Endothelial cell of umbilical vein (primary cell): ENCODE measurements around the gene DAB1.

Experiments used
- EZH2 ChIP-seq: IDR thresholded peaks from 2 replicates; pipeline ENCODE4 v1.6.1; 2012; ENCODE audit warnings: borderline replicate concordance, low read depth, mild to moderate bottlenecking, moderate library complexity, low read length, inconsistent platforms; ENCODE audit not compliant: severe bottlenecking
- FOS ChIP-seq: IDR thresholded peaks from 2 replicates; pipeline ENCODE4 v1.6.1; 2011; ENCODE audit warnings: mild to moderate bottlenecking, low read length, moderate library complexity, borderline replicate concordance; ENCODE audit not compliant: insufficient read depth
- JUN ChIP-seq: IDR thresholded peaks from 2 replicates; pipeline ENCODE4 v1.6.1; 2011; ENCODE audit warnings: borderline replicate concordance, low read depth; ENCODE audit not compliant: insufficient read length, insufficient read depth
- MYC ChIP-seq: IDR thresholded peaks from one replicate; pipeline ENCODE4 v1.6.1; 2011; ENCODE audit warnings: mild to moderate bottlenecking, low read depth, low read length
- POLR2A ChIP-seq: IDR thresholded peaks from 2 replicates; pipeline ENCODE4 v1.6.1; 2012; ENCODE audit warnings: low read depth, mild to moderate bottlenecking, control low read depth, low read length
- POLR2AphosphoS5 ChIP-seq: IDR thresholded peaks from 2 replicates; pipeline ENCODE4 v1.6.1; 2012; ENCODE audit warnings: low read depth, mild to moderate bottlenecking, control low read depth, low read length, moderate library complexity; ENCODE audit not compliant: insufficient read depth
- TF ChIP-seq, protein P1 (sequence below), 2 donors: IDR thresholded peaks; 1 replicate in 1 of 2; 2 replicates in 1 of 2; pipeline ENCODE4 v1.5.1; 2011; ENCODE audit warnings: low read length in 2 of 2, mild to moderate bottlenecking in 2 of 2, moderate library complexity in 2 of 2, control low read depth in 1 of 2, inconsistent platforms in 1 of 2, low read depth in 1 of 2; ENCODE audit not compliant: insufficient read depth in 1 of 2; ENCODE audit errors: extremely low read depth in 1 of 2
- TF ChIP-seq, protein P2 (sequence below): IDR thresholded peaks from 2 replicates; pipeline ENCODE4 v1.6.1; 2011; ENCODE audit not compliant: insufficient read depth, insufficient read length

DNA sequence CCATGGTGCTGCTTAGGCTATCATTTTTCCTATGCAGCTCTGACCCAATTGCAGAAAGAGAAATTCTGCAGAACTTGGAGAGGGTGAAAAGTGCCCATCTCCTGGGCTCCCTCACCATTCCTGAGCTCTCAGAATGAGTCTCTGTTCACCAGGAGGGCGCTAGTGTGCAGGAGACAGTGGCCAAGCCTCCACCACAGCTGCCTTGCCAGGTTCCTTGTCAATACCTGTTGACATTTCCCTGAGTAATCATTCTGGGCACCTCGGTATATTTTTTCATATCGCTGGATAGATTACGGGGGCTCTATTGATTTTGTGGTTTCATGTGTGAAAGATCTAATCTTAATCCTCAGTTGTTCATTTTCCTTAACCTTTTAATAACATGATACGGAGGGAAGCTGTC, 445.0 kb downstream of the DAB1 start:
- no peak for TF ChIP-seq POLR2A
- TF ChIP-seq JUN, result no peak
- no peak for TF ChIP-seq EZH2
- TF ChIP-seq, protein P1, sequence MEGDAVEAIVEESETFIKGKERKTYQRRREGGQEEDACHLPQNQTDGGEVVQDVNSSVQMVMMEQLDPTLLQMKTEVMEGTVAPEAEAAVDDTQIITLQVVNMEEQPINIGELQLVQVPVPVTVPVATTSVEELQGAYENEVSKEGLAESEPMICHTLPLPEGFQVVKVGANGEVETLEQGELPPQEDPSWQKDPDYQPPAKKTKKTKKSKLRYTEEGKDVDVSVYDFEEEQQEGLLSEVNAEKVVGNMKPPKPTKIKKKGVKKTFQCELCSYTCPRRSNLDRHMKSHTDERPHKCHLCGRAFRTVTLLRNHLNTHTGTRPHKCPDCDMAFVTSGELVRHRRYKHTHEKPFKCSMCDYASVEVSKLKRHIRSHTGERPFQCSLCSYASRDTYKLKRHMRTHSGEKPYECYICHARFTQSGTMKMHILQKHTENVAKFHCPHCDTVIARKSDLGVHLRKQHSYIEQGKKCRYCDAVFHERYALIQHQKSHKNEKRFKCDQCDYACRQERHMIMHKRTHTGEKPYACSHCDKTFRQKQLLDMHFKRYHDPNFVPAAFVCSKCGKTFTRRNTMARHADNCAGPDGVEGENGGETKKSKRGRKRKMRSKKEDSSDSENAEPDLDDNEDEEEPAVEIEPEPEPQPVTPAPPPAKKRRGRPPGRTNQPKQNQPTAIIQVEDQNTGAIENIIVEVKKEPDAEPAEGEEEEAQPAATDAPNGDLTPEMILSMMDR (IDR thresholded peaks at IDR 0.05; ENCODE audit: extremely low read depth in 1 of 2, insufficient read depth in 1 of 2, low read depth in 1 of 2, low read length in 2 of 2), result no peak
- TF ChIP-seq, protein P2, sequence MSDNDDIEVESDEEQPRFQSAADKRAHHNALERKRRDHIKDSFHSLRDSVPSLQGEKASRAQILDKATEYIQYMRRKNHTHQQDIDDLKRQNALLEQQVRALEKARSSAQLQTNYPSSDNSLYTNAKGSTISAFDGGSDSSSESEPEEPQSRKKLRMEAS, result no peak
- TF ChIP-seq POLR2AphosphoS5, result no peak
- no peak for TF ChIP-seq MYC
- TF ChIP-seq FOS, result no peak
